DOHH2 (cell line): ENCODE data around the gene PDXK.

Experiments
- H3F3A ChIP-seq: fragments of 200-600 bp; sonication (generic), shearing (Covaris generic); 2 replicates; pipeline ENCODE4 v1.6.0; 2016; ENCODE audit warnings: antibody characterized with exemption, mild to moderate bottlenecking; ENCODE audit not compliant: control insufficient read depth, insufficient read depth
- H3K27ac ChIP-seq: fragments of 200-600 bp; sonication (generic); 2 replicates; pipeline ENCODE4 v1.5.1; 2014; ENCODE audit warnings: low read depth, mild to moderate bottlenecking, low read length, moderate library complexity
- H3K27me3 ChIP-seq: fragments of 200-600 bp; sonication (generic); 2 replicates; pipeline ENCODE4 v1.6.1; 2014; ENCODE audit warnings: mild to moderate bottlenecking, low read length, mixed read lengths; ENCODE audit not compliant: control insufficient read depth
- H3K36me3 ChIP-seq: fragments of 200-600 bp; sonication (generic); 2 replicates; pipeline ENCODE4 v1.6.1; 2014; ENCODE audit warnings: mild to moderate bottlenecking, low read length, moderate library complexity, mixed read lengths; ENCODE audit not compliant: control insufficient read depth
- H3K4me1 ChIP-seq: fragments of 200-600 bp; sonication (generic); 2 replicates; pipeline ENCODE4 v1.6.1; 2014; ENCODE audit warnings: mild to moderate bottlenecking, low read length, mixed read lengths; ENCODE audit not compliant: control insufficient read depth
- H3K4me2 ChIP-seq: fragments of 200-600 bp; sonication (generic); 2 replicates; pipeline ENCODE4 v1.6.0; 2014; ENCODE audit warnings: mild to moderate bottlenecking, low read length, moderate library complexity
- H3K4me3 ChIP-seq: fragments of 200-600 bp; sonication (generic); 2 replicates; pipeline ENCODE4 v1.5.1; 2014; ENCODE audit warnings: mild to moderate bottlenecking, low read length, mixed read lengths
- H3K79me2 ChIP-seq: fragments of 200-600 bp; sonication (generic); 2 replicates; pipeline ENCODE4 v1.6.1; 2014; ENCODE audit warnings: mild to moderate bottlenecking, low read length, mixed read lengths; ENCODE audit not compliant: control insufficient read depth
- H3K9me2 ChIP-seq: fragments of 200-600 bp; sonication (generic); replicated peaks from 2 replicates; pipeline ENCODE4 v1.6.1; 2014; ENCODE audit warnings: mild to moderate bottlenecking, low read length, mixed read lengths; ENCODE audit not compliant: control insufficient read depth
- H3K9me3 ChIP-seq: fragments of 200-600 bp; sonication (generic); 2 replicates; pipeline ENCODE4 v1.6.1; 2014; ENCODE audit warnings: antibody characterized with exemption, low read length, mixed read lengths; ENCODE audit not compliant: control insufficient read depth, insufficient read depth
- H4K20me1 ChIP-seq: fragments of 200-600 bp; sonication (generic); 2 replicates; pipeline ENCODE4 v1.6.0; 2014; ENCODE audit warnings: low read depth, mild to moderate bottlenecking, antibody characterized with exemption, low read length, moderate library complexity; ENCODE audit not compliant: control insufficient read depth, insufficient read depth
- EZH2phosphoT487 ChIP-seq: fragments of 200-600 bp; sonication (generic); IDR thresholded peaks from 2 replicates; pipeline ENCODE4 v1.6.1; 2017; ENCODE audit warnings: borderline replicate concordance, mild to moderate bottlenecking, antibody characterized with exemption, low read length, moderate library complexity, mixed read lengths
- TF ChIP-seq, protein P1 (sequence below): fragments of 200-600 bp; sonication (generic); IDR thresholded peaks from one replicate; pipeline ENCODE4 v1.5.1; 2014; ENCODE audit warnings: antibody characterized with exemption, mild to moderate bottlenecking, low read depth, low read length; ENCODE audit not compliant: poor library complexity, severe bottlenecking

PDXK gene

DNA sequence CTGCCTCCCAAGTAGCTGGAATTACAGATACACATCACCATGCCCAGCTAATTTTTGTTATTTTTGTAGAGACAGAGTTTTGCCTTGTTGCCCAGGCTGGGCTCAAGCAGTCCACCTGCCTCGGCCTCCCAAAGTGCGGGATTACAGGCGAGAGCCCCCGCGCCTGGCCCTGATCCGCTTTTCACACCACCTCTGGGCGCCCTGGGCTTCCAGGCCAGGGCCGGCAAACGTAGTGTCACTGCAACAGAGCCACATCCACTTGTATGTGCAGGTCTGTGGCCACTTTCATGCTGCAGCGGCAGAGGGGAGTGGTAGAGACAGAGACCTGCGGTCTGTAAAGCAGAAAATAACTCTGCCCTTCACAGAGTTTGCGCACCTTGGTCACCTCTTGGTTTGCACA, 30.0 kb upstream of the PDXK start:
- no peaks in the 10 kb centered on the region for H4K20me1 ChIP-seq
- no peak overlapping the region for H3K4me2 ChIP-seq
- H3K27me3 ChIP-seq: no peaks in the 10 kb centered on the region
- no peaks in the 10 kb centered on the region for H3K9me3 ChIP-seq
- H3F3A ChIP-seq: no peaks in the 10 kb centered on the region
- H3K36me3 ChIP-seq: peaks cover 97% of the 10 kb centered on the region
- H3K79me2 ChIP-seq: no peaks in the 10 kb centered on the region
- no peaks in the 10 kb centered on the region for H3K9me2 ChIP-seq
- no peak overlapping the region for H3K4me3 ChIP-seq
- TF ChIP-seq, protein P1, sequence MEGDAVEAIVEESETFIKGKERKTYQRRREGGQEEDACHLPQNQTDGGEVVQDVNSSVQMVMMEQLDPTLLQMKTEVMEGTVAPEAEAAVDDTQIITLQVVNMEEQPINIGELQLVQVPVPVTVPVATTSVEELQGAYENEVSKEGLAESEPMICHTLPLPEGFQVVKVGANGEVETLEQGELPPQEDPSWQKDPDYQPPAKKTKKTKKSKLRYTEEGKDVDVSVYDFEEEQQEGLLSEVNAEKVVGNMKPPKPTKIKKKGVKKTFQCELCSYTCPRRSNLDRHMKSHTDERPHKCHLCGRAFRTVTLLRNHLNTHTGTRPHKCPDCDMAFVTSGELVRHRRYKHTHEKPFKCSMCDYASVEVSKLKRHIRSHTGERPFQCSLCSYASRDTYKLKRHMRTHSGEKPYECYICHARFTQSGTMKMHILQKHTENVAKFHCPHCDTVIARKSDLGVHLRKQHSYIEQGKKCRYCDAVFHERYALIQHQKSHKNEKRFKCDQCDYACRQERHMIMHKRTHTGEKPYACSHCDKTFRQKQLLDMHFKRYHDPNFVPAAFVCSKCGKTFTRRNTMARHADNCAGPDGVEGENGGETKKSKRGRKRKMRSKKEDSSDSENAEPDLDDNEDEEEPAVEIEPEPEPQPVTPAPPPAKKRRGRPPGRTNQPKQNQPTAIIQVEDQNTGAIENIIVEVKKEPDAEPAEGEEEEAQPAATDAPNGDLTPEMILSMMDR: no peak
- no peak for TF ChIP-seq EZH2phosphoT487
- no peaks in the 10 kb centered on the region for H3K4me1 ChIP-seq
- no peak overlapping the region for H3K27ac ChIP-seq

DNA sequence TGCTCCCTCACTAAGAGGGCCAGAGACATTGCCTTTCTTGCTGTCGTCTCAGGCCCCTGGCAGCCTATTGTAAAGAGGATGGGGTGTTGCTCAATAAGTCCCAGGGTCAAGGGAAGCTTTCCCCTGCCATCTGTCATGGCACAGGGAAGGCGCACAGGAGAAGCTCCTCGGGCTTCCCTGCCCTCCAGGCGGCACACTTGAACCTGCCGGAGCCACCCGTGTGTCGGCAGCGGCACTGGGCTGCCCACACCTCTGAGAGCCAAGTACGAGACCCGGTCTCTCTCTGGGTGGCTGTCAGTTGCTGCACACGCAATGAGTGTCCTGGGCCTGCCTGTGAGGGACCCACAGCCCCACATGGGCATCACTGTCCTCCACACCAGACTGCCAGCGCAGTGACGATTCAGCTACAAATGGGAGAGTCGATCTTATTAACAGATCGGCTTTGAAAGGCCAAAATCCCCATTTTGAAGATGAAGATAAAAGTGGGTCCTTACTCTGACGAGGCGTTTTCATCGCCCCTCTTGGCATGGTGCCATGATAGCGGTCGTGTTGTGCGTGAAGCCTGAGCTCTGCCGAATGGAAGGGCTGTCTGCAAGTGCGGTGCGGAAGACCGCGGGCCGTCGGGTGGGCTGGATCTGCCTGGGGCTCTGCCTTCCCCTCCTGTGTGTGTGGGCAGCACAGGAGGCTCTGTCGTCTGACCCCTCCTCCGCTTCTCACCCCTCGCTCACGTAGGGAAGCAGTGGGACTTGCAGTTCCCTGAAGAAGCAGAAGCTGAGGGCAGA, 29.2 kb upstream of the PDXK start:
- H3K36me3 ChIP-seq: peaks cover 99% of the 10 kb centered on the region

DNA sequence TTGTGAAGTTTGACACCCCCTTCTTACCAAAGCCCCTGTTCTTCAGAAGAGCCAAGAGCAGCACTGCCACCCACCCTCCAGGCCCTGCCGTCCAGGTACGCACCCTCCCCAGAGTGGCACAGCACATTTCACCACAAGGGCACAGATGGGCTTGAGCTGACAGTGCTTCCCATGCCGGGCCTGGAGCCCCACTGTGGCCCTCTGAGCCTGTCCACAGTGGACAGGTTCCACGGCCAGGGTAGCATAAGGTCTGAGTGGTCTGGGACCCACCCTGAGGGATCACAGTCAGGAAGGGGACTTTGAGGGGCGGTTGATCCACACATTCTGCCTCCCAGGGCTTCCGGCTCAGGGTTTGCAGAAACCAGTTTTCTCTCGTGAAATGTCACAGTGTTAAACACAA, 28.6 kb upstream of the PDXK start:
- Histone ChIP-seq H3K9me2 (no peaks in the 10 kb centered on the region), H3K27ac (no peak overlapping the region), H3K36me3 (peaks cover 99% of the 10 kb centered on the region), H3K79me2 (no peaks in the 10 kb centered on the region), H3K27me3 (no peaks in the 10 kb centered on the region), H3K9me3 (no peaks in the 10 kb centered on the region), H3K4me1 (no peaks in the 10 kb centered on the region), H3K4me3 (no peak overlapping the region), H3K4me2 (no peak overlapping the region), H4K20me1 (no peaks in the 10 kb centered on the region), H3F3A (no peaks in the 10 kb centered on the region)
- no peak for TF ChIP-seq EZH2phosphoT487
- TF ChIP-seq, protein P1: no peak

More for the DNA sequence above, 29.2 kb upstream of the PDXK start:
- TF ChIP-seq, protein P1: no peak
- no peak for TF ChIP-seq EZH2phosphoT487
- Histone ChIP-seq H3K9me3 (no peaks in the 10 kb centered on the region), H3K79me2 (no peaks in the 10 kb centered on the region), H3F3A (no peaks in the 10 kb centered on the region), H3K27me3 (no peaks in the 10 kb centered on the region), H4K20me1 (no peaks in the 10 kb centered on the region), H3K4me3 (no peak overlapping the region), H3K4me1 (no peaks in the 10 kb centered on the region), H3K4me2 (no peak overlapping the region), H3K27ac (no peak overlapping the region), H3K9me2 (no peaks in the 10 kb centered on the region)
